HG02938 (cell line): ENCODE measurements around the gene PHACTR1.

Source experiments
- ATAC-seq: cut with Tn5 transposase; IDR thresholded peaks from one replicate; pipeline ENCODE4 v1.9.1; 2021; ENCODE audit warnings: mild to moderate bottlenecking, moderate library complexity; ENCODE audit not compliant: unreplicated experiment

The PHACTR1 gene

GRCh38 chr6:13053006-13053461, 336.5 kb downstream of the PHACTR1 start:
- no peak for ATAC-seq

GRCh38 chr6:13058051-13058450, 341.5 kb downstream of the PHACTR1 start:
- no peak for ATAC-seq

- ATAC-seq: no peak
These were observed 342.5 kb downstream of the PHACTR1 start for GRCh38 chr6:13059026-13059425.

- ATAC-seq: no peak
These were observed 346.8 kb downstream of the PHACTR1 start for GRCh38 chr6:13063300-13063918.

- no peak for ATAC-seq
These were observed 349.0 kb downstream of the PHACTR1 start for GRCh38 chr6:13065581-13065980.

GRCh38 chr6:13066050-13066449, 349.5 kb downstream of the PHACTR1 start:
- no peak for ATAC-seq

GRCh38 chr6:13066820-13067219, 350.3 kb downstream of the PHACTR1 start:
- no peak for ATAC-seq

- ATAC-seq: no peak
These were observed 352.1 kb downstream of the PHACTR1 start for GRCh38 chr6:13068586-13069210.

GRCh38 chr6:13071550-13072345, 355.2 kb downstream of the PHACTR1 start:
- no peak for ATAC-seq

GRCh38 chr6:13072686-13073347, 356.2 kb downstream of the PHACTR1 start:
- ATAC-seq: no peak

- ATAC-seq: no peak
These were observed 358.0 kb downstream of the PHACTR1 start for GRCh38 chr6:13074415-13075140.

GRCh38 chr6:13075141-13075845, 358.7 kb downstream of the PHACTR1 start:
- ATAC-seq: no peak

GRCh38 chr6:13076575-13076974, 360.0 kb downstream of the PHACTR1 start:
- ATAC-seq: no peak

- no peak for ATAC-seq
These were observed 360.6 kb downstream of the PHACTR1 start for GRCh38 chr6:13077117-13077516.

- ATAC-seq: no peak
These were observed 362.6 kb downstream of the PHACTR1 start for GRCh38 chr6:13079096-13079723.

GRCh38 chr6:13080462-13081188, 364.1 kb downstream of the PHACTR1 start:
- no peak for ATAC-seq

- ATAC-seq: no peak
These were observed 364.6 kb downstream of the PHACTR1 start for GRCh38 chr6:13081189-13081563.

GRCh38 chr6:13089296-13089994, 372.9 kb downstream of the PHACTR1 start:
- no peak for ATAC-seq
